CD4-positive, CD25-positive, alpha-beta regulatory T cell (primary cell): ENCODE data around the gene CAMTA1. TPM values are rescaled to one million over a fixed set of nuclear protein-coding genes. Genes with fewer than 3 reads are reported as not detected.

Experiments used
- ATAC-seq, 2 donors: fragments of 150-1000 bp; cut with Tn5 transposase; one replicate each; pipeline ENCODE4 v1.10.0; 2021; ENCODE audit warnings: low read depth in 2 of 2, moderate number of reproducible peaks in 2 of 2, moderate library complexity in 1 of 2
- DNase-seq, 3 donors: peaks; one replicate each; pipeline versions ENCODE4 v3.0.0 to v3.0.0-alpha.2; 2012 to 2022; ENCODE audit warnings: mixed read lengths in 1 of 3
- H3K27ac ChIP-seq: one replicate; pipeline ENCODE4 v1.7.0; 2013; ENCODE audit warnings: mild to moderate bottlenecking, low read length; ENCODE audit not compliant: insufficient read depth, poor library complexity, severe bottlenecking
- H3K27me3 ChIP-seq: one replicate; pipeline ENCODE4 v1.7.0; 2013; ENCODE audit warnings: low read length; ENCODE audit not compliant: control insufficient read depth, insufficient read depth
- H3K36me3 ChIP-seq: one replicate; pipeline ENCODE4 v1.7.0; 2013; ENCODE audit warnings: mild to moderate bottlenecking, low read length, moderate library complexity; ENCODE audit not compliant: control insufficient read depth, insufficient read depth
- H3K4me1 ChIP-seq: 2 replicates; pipeline ENCODE4 v1.7.0; 2013; ENCODE audit warnings: mild to moderate bottlenecking, low read length; ENCODE audit not compliant: insufficient read depth, control insufficient read depth, poor library complexity, severe bottlenecking
- H3K4me3 ChIP-seq: one replicate; pipeline ENCODE4 v1.7.0; 2013; ENCODE audit warnings: low read depth, mild to moderate bottlenecking, low read length, moderate library complexity
- H3K9me3 ChIP-seq, 2 experiments: 1 replicate in 1 of 2; 2 replicates in 1 of 2; pipeline ENCODE4 v1.7.0; 2013; ENCODE audit warnings: low read length in 2 of 2, mild to moderate bottlenecking in 1 of 2, moderate library complexity in 1 of 2; ENCODE audit not compliant: control insufficient read depth in 2 of 2
- H3K27ac Mint-ChIP-seq, 3 donors: one replicate each; pipeline ENCODE4 v1.8.0; 2020 to 2022; ENCODE audit warnings: mild to moderate bottlenecking in 3 of 3, mixed read lengths in 3 of 3, moderate library complexity in 2 of 3
- H3K27me3 Mint-ChIP-seq: one replicate; pipeline ENCODE4 v1.8.0; 2022; ENCODE audit warnings: mild to moderate bottlenecking, mixed read lengths
- H3K36me3 Mint-ChIP-seq: one replicate; pipeline ENCODE4 v1.8.0; 2020; ENCODE audit warnings: mixed read lengths
- H3K4me1 Mint-ChIP-seq, 4 donors: one replicate each; pipeline ENCODE4 v1.8.0; 2020 to 2022; ENCODE audit warnings: mixed read lengths in 4 of 4, mild to moderate bottlenecking in 1 of 4
- H3K4me3 Mint-ChIP-seq, 4 donors: one replicate each; pipeline ENCODE4 v1.8.0; 2020 to 2022; ENCODE audit warnings: mild to moderate bottlenecking in 4 of 4, mixed read lengths in 4 of 4, moderate library complexity in 3 of 4
- H3K9me3 Mint-ChIP-seq, 7 donors: one replicate each; pipeline ENCODE4 v1.8.0; 2020 to 2022; ENCODE audit warnings: mixed read lengths in 7 of 7, mild to moderate bottlenecking in 3 of 7, moderate library complexity in 2 of 7
- polyA plus RNA-seq, 4 donors: library from polyadenylated mRNA; unstranded; fragments of 300-500 nt; fragmentation: Illumina TruSeq; gene quantifications; one replicate each; pipeline ENCODE4 v1.2.3, GENCODE V29; 2021
- total RNA-seq: library from RNA; stranded (reverse); gene quantifications from one replicate; pipeline ENCODE4 v1.2.3, GENCODE V29; 2022

Gene CAMTA1
- total and polyA plus RNA-seq, 5 donors from 2014 or later: 48.8 to 112 (median 80.0) TPM

DNA sequence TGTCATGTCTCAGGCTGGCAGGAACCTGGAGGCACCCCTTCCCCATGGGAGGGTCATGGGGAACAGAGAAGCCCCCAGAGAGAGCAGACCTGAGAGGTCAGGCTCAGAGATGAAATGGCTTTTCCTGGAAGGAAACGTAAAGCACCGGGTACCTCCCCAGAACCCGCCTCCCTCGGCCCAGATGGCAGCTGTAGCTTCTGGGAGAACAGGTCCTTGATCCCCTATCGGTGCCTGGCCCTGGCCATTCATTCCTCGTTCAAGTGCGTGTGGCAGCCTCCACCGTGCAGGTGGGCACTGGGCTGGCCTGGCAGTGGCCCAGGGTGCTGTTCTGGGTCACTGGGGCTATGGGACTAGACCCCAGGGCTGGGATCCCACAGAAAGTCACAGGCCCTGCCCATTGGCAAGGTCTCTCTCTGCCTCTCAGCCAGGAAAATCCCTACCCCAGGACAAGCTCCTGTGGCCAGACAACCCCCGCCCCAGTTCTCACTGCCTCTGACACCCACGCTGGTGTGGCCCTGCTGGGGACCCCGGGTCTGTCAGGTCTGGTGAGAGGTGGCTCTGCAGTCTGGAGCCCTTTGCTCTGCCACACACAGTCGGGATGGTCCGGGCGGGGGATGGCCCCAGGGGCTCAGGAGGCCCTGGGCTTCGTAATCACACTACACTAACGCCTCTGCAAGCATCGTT is 802.7 kb downstream of the CAMTA1 start:
- Mint-ChIP-seq H3K4me1 (no peaks in the 10 kb centered on the region), H3K27me3 (no peaks in the 10 kb centered on the region), H3K4me3 (peak overlapping the region in 1 of 4 donors; percentile 40), H3K36me3 (no peaks in the 10 kb centered on the region), H3K9me3 (no peaks in the 10 kb centered on the region), H3K27ac (no peak overlapping the region)
- H3K36me3 ChIP-seq: no peaks in the 10 kb centered on the region
- H3K4me1 ChIP-seq: no peaks in the 10 kb centered on the region
- H3K27me3 ChIP-seq: no peaks in the 10 kb centered on the region
- no peak overlapping the region for H3K27ac ChIP-seq
- DNase-seq (no peak), ATAC-seq (no peak)
- no peak overlapping the region for H3K4me3 ChIP-seq
- no peaks in the 10 kb centered on the region for H3K9me3 ChIP-seq

DNA sequence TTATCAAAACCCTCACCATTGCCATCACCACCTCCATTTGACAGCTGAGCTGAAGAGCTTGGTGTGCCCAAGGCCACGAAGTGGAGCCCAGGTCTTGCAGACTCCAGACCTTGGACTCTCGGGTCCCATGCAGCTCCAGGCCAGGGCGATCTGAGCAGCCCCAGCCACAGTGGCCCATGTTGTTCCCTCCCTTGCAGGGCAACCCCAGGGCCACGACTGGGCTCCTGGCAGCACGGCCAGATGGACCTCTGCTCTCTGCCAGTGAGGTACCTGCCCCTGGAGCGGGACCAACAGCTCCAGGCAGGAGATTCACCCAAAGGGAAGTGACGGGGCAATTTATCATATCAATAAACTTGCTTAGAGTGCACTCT is 803.2 kb downstream of the CAMTA1 start:
- Mint-ChIP-seq H3K4me3 (no peak overlapping the region), H3K4me1 (no peaks in the 10 kb centered on the region), H3K27me3 (no peaks in the 10 kb centered on the region), H3K27ac (no peak overlapping the region), H3K36me3 (no peaks in the 10 kb centered on the region), H3K9me3 (no peaks in the 10 kb centered on the region)
- DNase-seq: no peak
- Histone ChIP-seq H3K4me1 (no peaks in the 10 kb centered on the region), H3K36me3 (no peaks in the 10 kb centered on the region), H3K9me3 (no peaks in the 10 kb centered on the region), H3K4me3 (no peak overlapping the region), H3K27ac (no peak overlapping the region), H3K27me3 (no peaks in the 10 kb centered on the region)
- ATAC-seq: no peak

DNA sequence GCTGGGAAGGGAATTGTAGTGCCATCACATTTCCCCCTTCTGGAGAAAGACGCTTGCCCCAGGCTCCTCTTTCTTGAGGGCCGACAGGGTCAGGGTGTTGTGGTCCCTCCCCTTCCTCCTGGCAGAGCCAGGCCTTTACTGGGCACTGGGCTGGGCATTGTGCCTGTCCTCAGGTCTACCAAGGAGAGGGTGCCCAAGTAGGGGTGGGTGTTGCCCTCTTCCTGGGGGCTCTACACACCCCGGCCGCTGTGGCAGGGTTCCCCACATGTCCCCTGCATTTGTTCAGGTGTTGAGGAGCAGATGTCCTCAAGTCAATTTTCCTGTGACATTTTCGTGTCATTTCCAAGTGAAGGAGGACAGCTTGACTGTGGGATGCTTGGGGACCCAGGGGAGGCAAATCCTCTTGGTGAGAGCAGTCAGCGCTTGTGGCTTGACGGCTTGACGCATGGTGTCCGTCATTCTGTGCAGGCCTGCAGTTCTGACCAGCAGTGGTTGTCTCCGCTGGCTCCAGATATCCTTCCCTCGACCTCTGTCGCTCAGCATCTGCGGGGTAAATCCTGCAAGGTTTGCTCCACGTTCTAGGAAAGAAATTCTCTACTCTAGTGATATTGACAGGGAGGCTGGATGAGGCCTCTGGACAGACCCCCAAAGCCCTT is 804.0 kb downstream of the CAMTA1 start:
- Mint-ChIP-seq H3K4me3 (no peak overlapping the region), H3K27me3 (no peaks in the 10 kb centered on the region), H3K36me3 (no peaks in the 10 kb centered on the region), H3K9me3 (no peaks in the 10 kb centered on the region), H3K27ac (no peak overlapping the region), H3K4me1 (no peaks in the 10 kb centered on the region)
- H3K4me3 ChIP-seq: no peak overlapping the region
- ATAC-seq: no peak
- H3K27ac ChIP-seq: no peak overlapping the region
- H3K36me3 ChIP-seq: no peaks in the 10 kb centered on the region
- no peaks in the 10 kb centered on the region for H3K9me3 ChIP-seq
- DNase-seq: no peak
- no peaks in the 10 kb centered on the region for H3K27me3 ChIP-seq
- no peaks in the 10 kb centered on the region for H3K4me1 ChIP-seq

DNA sequence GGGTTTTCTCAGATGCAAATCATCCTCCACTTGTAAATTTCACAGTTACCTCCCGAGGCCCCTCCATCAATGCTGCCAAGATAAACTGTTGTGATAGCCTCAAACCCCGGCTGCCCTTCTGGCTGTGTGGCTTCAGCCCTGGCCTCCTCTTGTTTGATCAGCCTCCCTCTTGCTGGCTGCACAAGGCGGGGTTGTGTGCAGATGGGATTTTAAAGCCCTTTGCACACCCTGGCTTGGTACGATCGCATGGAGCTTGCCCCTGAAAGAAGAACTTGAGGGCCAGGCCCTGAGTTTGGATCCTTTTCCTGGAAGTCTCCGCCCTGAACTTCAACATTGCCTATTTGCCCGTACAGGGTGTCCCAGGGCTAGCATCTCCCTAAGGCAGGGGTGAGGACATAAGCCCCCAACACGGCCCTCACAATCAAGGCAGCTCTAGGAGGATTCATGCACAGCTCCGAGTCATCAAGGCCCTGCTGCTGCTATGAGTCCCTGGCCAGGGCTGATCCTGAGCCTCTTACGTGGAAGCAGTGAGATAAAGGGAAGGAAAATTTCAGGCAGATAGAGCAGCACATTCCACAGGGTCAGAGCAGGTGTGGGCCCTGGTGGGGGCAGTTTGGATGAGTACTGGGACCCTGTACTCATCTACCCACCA is 804.6 kb downstream of the CAMTA1 start:
- no peaks in the 10 kb centered on the region for H3K4me1 ChIP-seq
- Mint-ChIP-seq H3K4me3 (no peak overlapping the region), H3K27me3 (no peaks in the 10 kb centered on the region), H3K27ac (no peak overlapping the region), H3K9me3 (no peaks in the 10 kb centered on the region), H3K4me1 (no peaks in the 10 kb centered on the region), H3K36me3 (no peaks in the 10 kb centered on the region)
- ATAC-seq (no peak), DNase-seq (no peak)
- no peaks in the 10 kb centered on the region for H3K9me3 ChIP-seq
- H3K27me3 ChIP-seq: no peaks in the 10 kb centered on the region
- H3K4me3 ChIP-seq: no peak overlapping the region
- no peaks in the 10 kb centered on the region for H3K36me3 ChIP-seq
- no peak overlapping the region for H3K27ac ChIP-seq

DNA sequence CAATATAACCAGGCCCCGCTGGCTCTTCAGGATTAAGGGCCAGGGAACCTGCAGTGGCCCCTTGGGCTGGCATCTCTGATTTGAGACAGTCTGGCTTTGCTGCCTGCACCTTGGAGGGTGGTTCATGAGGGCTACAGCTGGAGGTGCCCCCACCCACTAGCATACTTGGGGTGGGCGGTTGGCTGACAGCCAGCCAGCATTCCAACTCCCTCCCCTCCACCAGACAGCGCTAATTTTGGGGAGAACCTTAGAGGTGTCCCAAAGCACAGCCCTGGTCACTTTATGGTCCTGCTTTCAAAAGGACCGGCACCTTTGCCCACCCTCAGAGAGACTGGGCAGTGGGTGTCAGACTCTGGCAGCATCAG is 805.2 kb downstream of the CAMTA1 start:
- H3K9me3 Mint-ChIP-seq: no peaks in the 10 kb centered on the region
- Histone ChIP-seq H3K36me3 (no peaks in the 10 kb centered on the region), H3K27me3 (no peaks in the 10 kb centered on the region), H3K27ac (no peak overlapping the region), H3K4me3 (no peak overlapping the region), H3K9me3 (no peaks in the 10 kb centered on the region), H3K4me1 (no peaks in the 10 kb centered on the region)
- no peaks in the 10 kb centered on the region for H3K4me1 Mint-ChIP-seq
- ATAC-seq (no peak), DNase-seq (no peak)
- no peaks in the 10 kb centered on the region for H3K27me3 Mint-ChIP-seq
- no peak overlapping the region for H3K4me3 Mint-ChIP-seq
- no peaks in the 10 kb centered on the region for H3K36me3 Mint-ChIP-seq
- H3K27ac Mint-ChIP-seq: no peak overlapping the region

DNA sequence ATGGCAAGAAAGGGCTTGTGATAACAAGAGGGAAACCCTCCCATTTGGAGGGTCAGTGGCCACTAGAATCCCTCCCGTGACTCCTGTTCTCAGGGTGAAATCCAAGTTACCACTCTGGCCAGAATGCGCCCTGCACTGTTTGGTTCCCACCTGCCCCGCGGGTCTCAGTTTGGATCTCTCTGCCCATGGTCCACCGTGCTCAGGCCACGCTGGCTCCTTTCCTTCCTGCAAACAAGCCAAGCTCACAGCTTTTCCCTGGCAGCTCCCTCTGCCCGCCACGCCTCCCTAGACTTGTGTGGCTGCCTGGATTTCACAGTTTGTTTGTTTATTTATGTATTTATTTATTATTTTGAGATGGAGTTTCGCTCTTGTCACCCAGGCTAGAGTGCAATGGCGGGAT is 806.3 kb downstream of the CAMTA1 start:
- Mint-ChIP-seq H3K27ac (no peak overlapping the region), H3K27me3 (no peaks in the 10 kb centered on the region), H3K36me3 (no peaks in the 10 kb centered on the region), H3K4me3 (no peak overlapping the region), H3K9me3 (no peaks in the 10 kb centered on the region), H3K4me1 (no peaks in the 10 kb centered on the region)
- ATAC-seq (no peak), DNase-seq (no peak)
- H3K4me1 ChIP-seq: no peaks in the 10 kb centered on the region
- H3K36me3 ChIP-seq: no peaks in the 10 kb centered on the region
- H3K4me3 ChIP-seq: no peak overlapping the region
- no peaks in the 10 kb centered on the region for H3K27me3 ChIP-seq
- H3K27ac ChIP-seq: no peak overlapping the region
- no peaks in the 10 kb centered on the region for H3K9me3 ChIP-seq

DNA sequence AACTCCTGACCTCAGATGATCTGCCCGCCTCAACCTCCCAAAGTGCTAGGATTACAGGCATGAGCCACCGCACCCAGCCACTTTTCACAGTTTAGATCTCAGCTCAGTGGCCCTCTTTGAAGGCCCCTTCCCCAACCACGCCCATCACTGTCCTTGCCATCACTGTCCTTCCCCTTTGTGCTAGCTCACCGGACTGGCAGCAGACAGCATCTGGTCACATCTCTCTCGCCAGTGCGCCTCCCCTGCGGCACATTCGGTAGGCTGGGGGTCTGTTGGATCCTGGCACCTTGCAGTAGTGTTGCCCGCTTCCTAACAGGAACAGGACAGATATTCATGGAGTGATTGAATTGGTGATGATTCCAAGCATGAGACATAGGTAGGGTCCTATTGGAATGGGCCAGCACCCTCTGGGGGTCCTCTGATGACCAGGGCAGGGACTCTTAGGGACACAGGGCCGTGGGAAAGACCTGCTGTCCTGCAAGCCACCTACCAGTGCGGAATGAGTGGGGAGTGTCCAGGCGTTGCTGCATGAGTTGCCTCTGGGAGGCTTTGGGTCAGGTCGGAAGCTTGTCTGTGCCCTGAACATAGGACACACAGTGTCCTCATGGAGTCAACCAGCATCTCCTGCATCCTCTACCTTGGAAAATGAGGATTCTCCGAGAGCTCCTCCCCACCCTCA is 807.0 kb downstream of the CAMTA1 start:
- no peak overlapping the region for H3K4me3 ChIP-seq
- Mint-ChIP-seq H3K36me3 (no peaks in the 10 kb centered on the region), H3K4me1 (no peaks in the 10 kb centered on the region), H3K4me3 (no peak overlapping the region), H3K27me3 (no peaks in the 10 kb centered on the region), H3K9me3 (no peaks in the 10 kb centered on the region), H3K27ac (no peak overlapping the region)
- H3K27me3 ChIP-seq: no peaks in the 10 kb centered on the region
- H3K27ac ChIP-seq: no peak overlapping the region
- H3K4me1 ChIP-seq: no peaks in the 10 kb centered on the region
- H3K36me3 ChIP-seq: no peaks in the 10 kb centered on the region
- no peak for ATAC-seq
- DNase-seq: no peak
- no peaks in the 10 kb centered on the region for H3K9me3 ChIP-seq
